Ovary (tissue), 3 donors: ENCODE measurements around the gene BST1.

ENCODE experiments used
- POLR2A ChIP-seq: fragments of 450-650 bp; IDR thresholded peaks from one replicate; pipeline ENCODE4 v1.6.1; 2017; ENCODE audit warnings: antibody characterized with exemption, mild to moderate bottlenecking, moderate library complexity
- TF ChIP-seq, protein P1 (sequence below), 3 donors: fragments of 450-650 bp in 2 of 3; fragments of 200-600 bp in 1 of 3; IDR thresholded peaks; one replicate each; pipeline versions ENCODE4 v1.5.1 to v1.8.0; 2016 to 2022; ENCODE audit warnings: antibody characterized with exemption in 3 of 3, mild to moderate bottlenecking in 1 of 3
- donor health status: DM: no; HTN: no; CAD: no.

DNA sequence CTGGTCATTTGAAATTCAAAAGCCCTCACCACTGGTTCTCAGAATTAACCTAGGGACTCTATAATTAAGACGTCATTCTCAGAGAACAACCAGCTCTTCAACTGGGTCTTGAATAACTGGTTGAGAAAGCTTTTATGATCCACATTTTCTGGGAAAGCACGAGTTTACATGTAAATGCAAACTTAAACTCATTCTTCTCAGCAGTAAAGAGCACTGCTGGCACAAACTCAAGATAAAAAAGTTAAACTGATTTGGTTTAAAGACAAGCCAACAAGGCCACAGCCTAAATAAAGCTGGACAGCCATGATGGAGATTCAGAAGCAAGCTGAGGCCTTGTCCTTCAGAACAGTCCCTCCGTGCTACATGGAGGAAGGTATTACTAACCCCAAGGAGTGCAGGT is 13.2 kb downstream of the BST1 start:
- no peak for TF ChIP-seq POLR2A
- TF ChIP-seq, protein P1, sequence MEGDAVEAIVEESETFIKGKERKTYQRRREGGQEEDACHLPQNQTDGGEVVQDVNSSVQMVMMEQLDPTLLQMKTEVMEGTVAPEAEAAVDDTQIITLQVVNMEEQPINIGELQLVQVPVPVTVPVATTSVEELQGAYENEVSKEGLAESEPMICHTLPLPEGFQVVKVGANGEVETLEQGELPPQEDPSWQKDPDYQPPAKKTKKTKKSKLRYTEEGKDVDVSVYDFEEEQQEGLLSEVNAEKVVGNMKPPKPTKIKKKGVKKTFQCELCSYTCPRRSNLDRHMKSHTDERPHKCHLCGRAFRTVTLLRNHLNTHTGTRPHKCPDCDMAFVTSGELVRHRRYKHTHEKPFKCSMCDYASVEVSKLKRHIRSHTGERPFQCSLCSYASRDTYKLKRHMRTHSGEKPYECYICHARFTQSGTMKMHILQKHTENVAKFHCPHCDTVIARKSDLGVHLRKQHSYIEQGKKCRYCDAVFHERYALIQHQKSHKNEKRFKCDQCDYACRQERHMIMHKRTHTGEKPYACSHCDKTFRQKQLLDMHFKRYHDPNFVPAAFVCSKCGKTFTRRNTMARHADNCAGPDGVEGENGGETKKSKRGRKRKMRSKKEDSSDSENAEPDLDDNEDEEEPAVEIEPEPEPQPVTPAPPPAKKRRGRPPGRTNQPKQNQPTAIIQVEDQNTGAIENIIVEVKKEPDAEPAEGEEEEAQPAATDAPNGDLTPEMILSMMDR (IDR thresholded peaks at IDR 0.05), result no peak
